Right lobe of liver (tissue), 6 donors: ENCODE measurements around the gene DSCAML1. TPM values are rescaled to one million over a fixed set of nuclear protein-coding genes. Genes with fewer than 3 reads are reported as not detected.

Source experiments
- ATAC-seq, 4 donors: fragments of 200-7000 bp; cut with Tn5 transposase; one replicate each; pipeline ENCODE4 v1.9.1; 2020; ENCODE audit warnings: mild to moderate bottlenecking in 4 of 4, moderate library complexity in 4 of 4
- DNase-seq, 3 donors: peaks; one replicate each; pipeline ENCODE4 v3.0.0-alpha.2; 2020
- H3K27ac ChIP-seq, 3 donors: fragments of 200-600 bp; one replicate each; pipeline ENCODE4 v1.8.0; 2022
- H3K27me3 ChIP-seq, 2 donors: fragments of 200-600 bp; one replicate each; pipeline ENCODE4 v1.8.0; 2022
- H3K36me3 ChIP-seq, 4 donors: fragments of 200-600 bp; sonication (generic) in 1 of 4; one replicate each; pipeline versions ENCODE4 v1.5.1 to v1.8.0; 2017 to 2022; ENCODE audit warnings: control low read depth in 1 of 4
- H3K4me1 ChIP-seq, 4 donors: fragments of 200-600 bp; sonication (generic) in 1 of 4; one replicate each; pipeline versions ENCODE4 v1.5.1 to v1.8.0; 2017 to 2022; ENCODE audit warnings: control low read depth in 1 of 4
- H3K4me3 ChIP-seq, 3 donors: fragments of 200-600 bp; one replicate each; pipeline ENCODE4 v1.8.0; 2022
- H3K9me3 ChIP-seq, 4 donors: fragments of 200-600 bp; sonication (generic) in 1 of 4; one replicate each; pipeline versions ENCODE4 v1.5.1 to v1.8.0; 2017 to 2022; ENCODE audit warnings: control low read depth in 1 of 4
- POLR2A ChIP-seq: fragments of 450-650 bp; IDR thresholded peaks from one replicate; pipeline ENCODE4 v1.6.1; 2017; ENCODE audit warnings: antibody characterized with exemption, mild to moderate bottlenecking
- WGBS: methylation state at CpG from one replicate; pipeline ENCODE4 v1.1.6; 2018; ENCODE audit warnings: low coverage, low lambda C conversion rate; ENCODE audit not compliant: insufficient coverage; ENCODE audit errors: missing lambda C conversion rate; 5-methylcytosine and 5-hydroxymethylcytosine counted together
- intact Hi-C, 2 donors: fragments of 100-400 bp; cut with DNase I; formaldehyde crosslinking; loops; one replicate each; pipeline versions ENCODE4 v1.11.2 to v1.14.1; 2022
- total RNA-seq, 6 experiments: library from RNA; depleted of rRNA in 2 of 6; stranded (reverse); fragments of >200 nt in 2 of 6; fragmentation: NEBNext Ultra II Directional in 3 of 6; extraction: Animal tissue kit (Norgen Biotek cat#: 25700) in 3 of 6; gene quantifications; one replicate each; pipeline versions ENCODE4 v1.1.0 to v1.2.4, GENCODE V29; 2016 to 2023
- TF ChIP-seq, protein P1 (sequence below), 4 donors: fragments of 200-600 bp in 3 of 4; fragments of 450-650 bp in 1 of 4; IDR thresholded peaks; one replicate each; pipeline versions ENCODE4 v1.5.1 to v1.8.0; 2016 to 2022; ENCODE audit warnings: antibody characterized with exemption in 4 of 4, mild to moderate bottlenecking in 2 of 4
- donor health status: DM: no; HTN: yes; CAD: no.
- donor health status: DM: no; HTN: no; CAD: no.
- donor health status: DM: no; HTN: no; CAD: no.
- donor health status: DM: no; HTN: yes; CAD: no.
- donor health status: DM: no; HTN: yes; CAD: no.

The DSCAML1 gene
- total RNA-seq, 6 experiments from 2014 or later = 0.06 to 0.92 (median 0.22) TPM; not detected in 1

DNA sequence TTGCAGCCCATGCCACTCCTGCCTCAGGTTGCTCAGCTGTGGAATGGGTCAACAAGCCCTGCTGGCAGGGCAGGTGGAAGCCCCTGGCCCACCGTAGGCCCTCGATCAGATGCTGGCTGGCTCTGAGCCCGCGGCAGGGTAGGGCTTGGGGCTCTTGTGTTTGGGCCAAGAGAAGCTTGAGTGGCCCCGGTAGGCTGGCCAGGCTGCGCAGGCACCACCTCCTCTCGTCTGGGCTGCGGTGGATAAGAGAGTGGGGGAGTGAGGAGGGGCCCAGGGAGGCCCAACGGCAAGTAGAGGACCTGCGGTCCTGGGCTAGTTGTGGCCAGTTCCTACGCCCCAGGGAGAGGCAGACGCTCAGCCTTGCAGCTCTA is 354.2 kb downstream of the DSCAML1 start:
- intact Hi-C loops = loop anchor here in 1 of 2 donors (5.0 kb wide), 1 partner anchor 374 kb away; no protein-coding TSS in a partner anchor
- H3K27me3 ChIP-seq = no peaks in the 10 kb centered on the region
- no CpG with 5 or more reads among the region's 12 CpGs for WGBS
- ATAC-seq = no peak
- no peaks in the 10 kb centered on the region for H3K36me3 ChIP-seq
- no peak overlapping the region for H3K4me3 ChIP-seq
- H3K27ac ChIP-seq = no peak overlapping the region
- no peak for DNase-seq
- TF ChIP-seq POLR2A = no peak
- TF ChIP-seq, protein P1, sequence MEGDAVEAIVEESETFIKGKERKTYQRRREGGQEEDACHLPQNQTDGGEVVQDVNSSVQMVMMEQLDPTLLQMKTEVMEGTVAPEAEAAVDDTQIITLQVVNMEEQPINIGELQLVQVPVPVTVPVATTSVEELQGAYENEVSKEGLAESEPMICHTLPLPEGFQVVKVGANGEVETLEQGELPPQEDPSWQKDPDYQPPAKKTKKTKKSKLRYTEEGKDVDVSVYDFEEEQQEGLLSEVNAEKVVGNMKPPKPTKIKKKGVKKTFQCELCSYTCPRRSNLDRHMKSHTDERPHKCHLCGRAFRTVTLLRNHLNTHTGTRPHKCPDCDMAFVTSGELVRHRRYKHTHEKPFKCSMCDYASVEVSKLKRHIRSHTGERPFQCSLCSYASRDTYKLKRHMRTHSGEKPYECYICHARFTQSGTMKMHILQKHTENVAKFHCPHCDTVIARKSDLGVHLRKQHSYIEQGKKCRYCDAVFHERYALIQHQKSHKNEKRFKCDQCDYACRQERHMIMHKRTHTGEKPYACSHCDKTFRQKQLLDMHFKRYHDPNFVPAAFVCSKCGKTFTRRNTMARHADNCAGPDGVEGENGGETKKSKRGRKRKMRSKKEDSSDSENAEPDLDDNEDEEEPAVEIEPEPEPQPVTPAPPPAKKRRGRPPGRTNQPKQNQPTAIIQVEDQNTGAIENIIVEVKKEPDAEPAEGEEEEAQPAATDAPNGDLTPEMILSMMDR (IDR thresholded peaks at IDR 0.05) = no peak
- no peaks in the 10 kb centered on the region for H3K4me1 ChIP-seq
- H3K9me3 ChIP-seq = no peaks in the 10 kb centered on the region

DNA sequence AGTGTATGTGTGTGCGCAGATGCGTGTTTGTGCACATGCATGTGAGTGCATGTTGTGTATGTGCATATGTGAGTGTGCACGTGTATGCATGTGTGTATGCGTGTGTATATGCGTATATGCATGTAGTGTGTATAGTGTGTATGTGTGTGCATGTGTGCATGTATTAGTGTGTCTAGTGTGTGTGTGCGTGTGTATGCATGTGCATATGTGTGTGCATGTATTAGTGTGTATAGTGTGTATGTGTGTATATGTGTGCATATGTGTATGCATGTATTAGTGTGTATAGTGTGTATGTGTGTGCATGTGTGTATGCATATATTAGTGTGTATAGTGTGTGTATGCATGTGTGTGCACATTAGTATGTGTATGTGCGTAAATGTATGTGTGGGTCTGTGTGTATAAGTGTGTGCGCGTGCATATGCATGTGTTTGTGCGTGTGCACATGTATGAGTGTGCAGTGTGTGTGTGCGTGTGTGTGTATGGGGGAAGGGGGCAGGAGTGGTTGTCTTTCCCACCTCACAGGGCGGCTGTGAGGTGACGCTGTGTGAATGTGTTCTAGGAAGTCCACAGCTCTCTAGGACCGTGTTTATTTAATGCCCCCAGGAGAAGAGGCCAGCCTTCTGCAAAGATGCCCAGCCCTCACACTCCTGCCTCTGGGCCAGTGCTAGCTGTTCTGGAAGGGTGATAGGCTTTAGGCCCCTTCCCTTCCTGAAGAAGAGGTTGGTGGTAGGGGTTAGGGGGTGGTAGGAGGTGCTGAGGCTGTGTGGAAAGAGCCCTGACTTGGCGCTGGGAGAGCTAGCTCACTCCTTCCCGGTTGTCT is 354.8 kb downstream of the DSCAML1 start:
- no peak for DNase-seq

DNA sequence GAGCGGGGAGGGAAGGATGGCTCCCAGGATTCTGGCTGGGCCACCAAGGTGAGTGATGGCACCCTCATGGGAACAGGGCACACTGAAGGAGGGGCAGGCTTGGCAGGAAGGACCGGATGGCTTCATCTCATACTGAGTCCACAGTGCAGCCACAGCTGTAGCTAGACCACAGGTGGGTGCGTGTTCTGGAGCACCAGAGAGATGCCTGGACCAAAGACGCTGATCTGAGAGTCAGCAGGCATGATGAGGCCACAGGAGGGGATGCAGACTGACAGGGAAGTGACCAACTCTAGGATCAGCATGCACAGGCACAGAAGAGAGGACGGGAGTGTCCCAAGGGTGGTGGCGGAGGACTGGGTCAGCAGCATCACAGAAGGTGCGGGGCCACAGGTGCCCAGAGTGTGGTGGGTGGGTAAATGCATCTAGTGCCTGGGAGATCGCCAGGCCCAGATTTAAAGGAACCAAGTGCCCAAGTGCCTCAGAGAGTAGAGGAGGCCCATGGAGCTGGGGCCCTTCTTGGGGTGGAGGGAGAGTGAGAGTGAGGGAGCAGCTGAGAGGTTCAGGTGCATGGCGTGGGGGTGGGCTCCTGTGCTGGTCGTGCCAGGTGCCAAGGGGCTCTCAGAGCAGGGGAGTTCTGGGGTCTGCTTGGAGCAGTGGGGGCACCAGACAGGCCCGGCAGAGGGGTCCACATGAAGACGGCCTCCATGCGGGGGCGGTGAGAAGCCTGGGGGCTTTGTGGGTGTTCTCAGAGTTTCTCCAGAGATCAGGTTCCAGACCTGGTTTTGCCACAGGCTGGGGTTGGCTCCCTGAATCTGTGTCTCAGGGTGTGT is 355.7 kb downstream of the DSCAML1 start:
- H3K27me3 ChIP-seq = no peaks in the 10 kb centered on the region
- no peak for DNase-seq
- no peak overlapping the region for H3K27ac ChIP-seq
- H3K4me3 ChIP-seq = no peak overlapping the region
- no peak for ATAC-seq
- WGBS = 82% methylated on average over 4 of the region's 14 CpGs
- no peaks in the 10 kb centered on the region for H3K4me1 ChIP-seq
- no peaks in the 10 kb centered on the region for H3K9me3 ChIP-seq
- no peak for TF ChIP-seq POLR2A
- TF ChIP-seq, protein P1 (IDR thresholded peaks at IDR 0.05) = no peak
- intact Hi-C loops = loop anchor here in 1 of 2 donors (5.0 kb wide), 1 partner anchor 376 kb away; no protein-coding TSS in a partner anchor
- no peaks in the 10 kb centered on the region for H3K36me3 ChIP-seq

More for the DNA sequence above, 354.8 kb downstream of the DSCAML1 start:
- H3K4me1 ChIP-seq = no peaks in the 10 kb centered on the region
- intact Hi-C loops = loop anchor here in 1 of 2 donors (5.0 kb wide), 1 partner anchor 375 kb away; no protein-coding TSS in a partner anchor
- ATAC-seq = no peak
- H3K4me3 ChIP-seq = no peak overlapping the region
- no peak for TF ChIP-seq POLR2A
- TF ChIP-seq, protein P1 (IDR thresholded peaks at IDR 0.05) = no peak
- H3K9me3 ChIP-seq = no peaks in the 10 kb centered on the region
- WGBS = 82% methylated on average over 13 of the region's 16 CpGs
- no peak overlapping the region for H3K27ac ChIP-seq
- no peaks in the 10 kb centered on the region for H3K27me3 ChIP-seq
- no peaks in the 10 kb centered on the region for H3K36me3 ChIP-seq

DNA sequence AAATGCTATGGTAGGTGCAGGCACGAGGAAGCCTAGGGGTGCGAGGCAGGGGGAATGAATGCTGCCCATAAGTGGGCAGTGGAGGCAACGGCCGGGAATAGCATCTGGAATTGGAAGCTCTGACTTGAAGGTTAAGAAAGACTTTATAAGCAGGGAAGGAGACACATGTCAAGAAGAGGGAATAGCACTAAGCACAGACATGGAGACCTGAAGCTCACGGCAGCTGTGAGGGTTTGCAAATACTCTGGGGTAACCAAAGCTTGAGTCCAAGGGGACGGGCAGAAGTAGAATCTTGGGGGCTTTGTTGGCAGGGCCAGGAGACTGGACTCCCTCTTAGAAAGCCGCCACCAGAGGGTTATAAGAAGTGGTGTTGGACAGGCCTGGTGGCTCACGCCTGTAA is 356.8 kb downstream of the DSCAML1 start:
- DNase-seq (no peak), ATAC-seq (no peak)
- Histone ChIP-seq H3K27ac (no peak overlapping the region), H3K27me3 (no peaks in the 10 kb centered on the region), H3K9me3 (no peaks in the 10 kb centered on the region), H3K36me3 (no peaks in the 10 kb centered on the region), H3K4me3 (no peak overlapping the region), H3K4me1 (no peaks in the 10 kb centered on the region)
- 69% methylated on average over 6 of the region's 8 CpGs for WGBS
- TF ChIP-seq POLR2A = no peak
- TF ChIP-seq, protein P1 (IDR thresholded peaks at IDR 0.05) = no peak
- intact Hi-C loops = loop anchor here in 1 of 2 donors (5.0 kb wide), 1 partner anchor 377 kb away; no protein-coding TSS in a partner anchor
